K562 (cell line): ENCODE data around the gene COL26A1. TPM values are rescaled to one million over a fixed set of nuclear protein-coding genes. Genes with fewer than 3 reads are reported as not detected.

Experiments
- HDAC1 ChIP-seq, 2 experiments: fragments of 450-650 bp; IDR thresholded peaks; 2 replicates each; pipeline ENCODE4 v1.6.1; 2016 to 2017; ENCODE audit warnings: inconsistent platforms in 1 of 2, mild to moderate bottlenecking in 1 of 2, moderate library complexity in 1 of 2
- ZNF407 ChIP-seq: fragments of 450-650 bp; IDR thresholded peaks from 2 replicates; pipeline ENCODE4 v1.6.1; 2016; ENCODE audit warnings: low read depth
- polyA plus RNA-seq, 8 experiments: library from polyadenylated mRNA; depleted of rRNA in 4 of 8; stranded (reverse) in 5 of 8; unstranded in 3 of 8; fragments of >200 nt; fragmentation: Nextera tagmentation in 2 of 8; fragmentation: Illumina TruSeq in 1 of 8; extraction: Ambion mirVana in 2 of 8; extraction: Trizol in 1 of 8; gene quantifications; 2 replicates each; pipeline versions ENCODE4 v1.2.1 to v1.2.3, GENCODE V29; 2011 to 2014; ENCODE audit warnings: inconsistent platforms in 1 of 8, missing spikeins in 1 of 8
- total RNA-seq, 7 experiments: library from RNA; depleted of rRNA in 6 of 7; stranded (reverse); fragments of >200 nt in 6 of 7; fragmentation: Illumina TruSeq in 2 of 7; extraction: Trizol in 2 of 7; gene quantifications; 2 replicates each; pipeline versions ENCODE4 v1.2.1 to v1.2.3, GENCODE V29; 2011 to 2021; ENCODE audit warnings: low replicate concordance in 1 of 7

Gene COL26A1
- total and polyA plus RNA-seq, 9 of the 15 experiments (the other 6 are each of a cell fraction or from before 2014, with no cell fraction given), result 0.04 to 0.39 (median 0.07) TPM; not detected in 5

DNA sequence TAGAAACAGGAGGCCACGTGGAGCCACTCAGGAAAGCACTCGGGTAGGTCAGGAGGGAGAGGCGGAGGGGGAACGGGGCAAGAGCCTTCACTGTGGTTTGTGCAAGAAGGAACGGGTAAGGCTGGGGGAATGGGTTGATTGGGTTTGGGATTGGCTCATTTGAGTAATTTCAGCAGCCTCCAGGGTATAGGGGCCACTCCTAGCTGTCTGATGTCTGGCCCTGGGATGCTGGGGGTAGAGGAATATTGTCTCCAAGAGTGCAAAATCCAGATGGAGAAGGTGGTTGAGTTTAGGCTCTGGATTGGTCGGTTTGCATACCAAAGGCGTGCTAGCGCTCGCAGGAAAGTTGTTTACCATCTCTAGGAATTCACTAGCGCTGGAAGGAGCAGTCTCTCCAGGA lies 219.2 kb downstream of the COL26A1 start (continued):
- no peak for TF ChIP-seq ZNF407
- no peak for TF ChIP-seq HDAC1 (IDR thresholded peaks at IDR 0.05)
